CD8-positive, alpha-beta memory T cell (primary cell): Measurements from ENCODE around the gene SYTL3. TPM values are rescaled to one million over a fixed set of nuclear protein-coding genes. Genes with fewer than 3 reads are reported as not detected.

Source experiments
- CTCF ChIA-PET: fragments of 350-600 bp; sonication (Branson Sonifier 250); formaldehyde crosslinking; loops from one replicate; lab custom pipeline; 2021; ENCODE audit warnings: antibody characterized with exemption; lab: Charles Lee
- POLR2A ChIA-PET: fragments of 350-600 bp; sonication (Branson Sonifier 250); formaldehyde crosslinking; loops from one replicate; lab custom pipeline; 2021; ENCODE audit warnings: antibody characterized with exemption; lab: Charles Lee
- DNase-seq, 5 donors: peaks; one replicate each; pipeline versions ENCODE4 v3.0.0 to v3.0.0-alpha.2; 2020 to 2022; ENCODE audit warnings: mixed read lengths in 1 of 5
- H3K27ac ChIP-seq: one replicate; pipeline ENCODE4 v1.7.0; 2013; ENCODE audit warnings: low read depth, mild to moderate bottlenecking, low read length, moderate library complexity
- H3K27me3 ChIP-seq: 2 replicates; pipeline ENCODE4 v1.7.0; 2013; ENCODE audit warnings: low read length, mild to moderate bottlenecking; ENCODE audit not compliant: insufficient read depth, poor library complexity, severe bottlenecking
- H3K36me3 ChIP-seq: 2 replicates; pipeline ENCODE4 v1.7.0; 2013; ENCODE audit warnings: mild to moderate bottlenecking, low read length, moderate library complexity; ENCODE audit not compliant: insufficient read depth
- H3K4me1 ChIP-seq: 2 replicates; pipeline ENCODE4 v1.7.0; 2013; ENCODE audit warnings: mild to moderate bottlenecking, low read length, moderate library complexity; ENCODE audit not compliant: insufficient read depth
- H3K4me3 ChIP-seq: 2 replicates; pipeline ENCODE4 v1.7.0; 2013; ENCODE audit warnings: mild to moderate bottlenecking, low read length
- H3K9me3 ChIP-seq: 2 replicates; pipeline ENCODE4 v1.7.0; 2013; ENCODE audit warnings: mild to moderate bottlenecking, low read length
- H3K27ac Mint-ChIP-seq, 8 donors: one replicate each; pipeline ENCODE4 v1.8.0; 2020 to 2021; ENCODE audit warnings: mixed read lengths in 8 of 8, mild to moderate bottlenecking in 6 of 8, inconsistent platforms in 3 of 8, moderate library complexity in 3 of 8
- H3K27me3 Mint-ChIP-seq, 2 donors: one replicate each; pipeline ENCODE4 v1.8.0; 2020 to 2021; ENCODE audit warnings: mixed read lengths in 2 of 2, mild to moderate bottlenecking in 1 of 2, moderate library complexity in 1 of 2
- H3K36me3 Mint-ChIP-seq, 3 donors: one replicate each; pipeline ENCODE4 v1.8.0; 2020 to 2021; ENCODE audit warnings: mixed read lengths in 3 of 3, inconsistent platforms in 1 of 3, mild to moderate bottlenecking in 1 of 3
- H3K4me1 Mint-ChIP-seq, 3 donors: one replicate each; pipeline ENCODE4 v1.8.0; 2020 to 2021; ENCODE audit warnings: mixed read lengths in 3 of 3, inconsistent platforms in 1 of 3, mild to moderate bottlenecking in 1 of 3
- H3K4me3 Mint-ChIP-seq, 7 donors: one replicate each; pipeline ENCODE4 v1.8.0; 2020 to 2021; ENCODE audit warnings: mixed read lengths in 7 of 7, mild to moderate bottlenecking in 6 of 7, moderate library complexity in 4 of 7, inconsistent platforms in 2 of 7
- H3K9me3 Mint-ChIP-seq, 5 donors: one replicate each; pipeline ENCODE4 v1.8.0; 2020 to 2022; ENCODE audit warnings: mixed read lengths in 5 of 5, mild to moderate bottlenecking in 3 of 5, moderate library complexity in 2 of 5, inconsistent platforms in 1 of 5
- polyA plus RNA-seq: library from polyadenylated mRNA; unstranded; fragments of 300-500 nt; fragmentation: Illumina TruSeq; gene quantifications from one replicate; pipeline ENCODE4 v1.2.3, GENCODE V29; 2021
- total RNA-seq, 2 experiments: library from RNA; stranded (reverse); gene quantifications; one replicate each; pipeline ENCODE4 v1.2.3, GENCODE V29; 2021

SYTL3 gene
- total and polyA plus RNA-seq, 3 experiments from 2014 or later = 19.5 to 102 (median 96.6) TPM

GRCh38 chr6:158783851-158784250 is 134.0 kb downstream of the SYTL3 start:
- POLR2A ChIA-PET = no interaction called here
- Mint-ChIP-seq H3K27ac (peak overlapping the region in 7 of 8 donors; percentile 39 to 75 (median 50)), H3K36me3 (peaks cover 12 to 91% (median 38%) of the 10 kb centered on the region in 3 donors), H3K4me1 (peaks cover 29 to 70% (median 50%) of the 10 kb centered on the region in 3 donors), H3K4me3 (no peak overlapping the region), H3K9me3 (no peaks in the 10 kb centered on the region), H3K27me3 (peaks cover 0 to 2% of the 10 kb centered on the region in 2 donors)
- no peak overlapping the region for H3K4me3 ChIP-seq
- peaks cover 10% of the 10 kb centered on the region for H3K4me1 ChIP-seq
- H3K9me3 ChIP-seq = no peaks in the 10 kb centered on the region
- CTCF ChIA-PET = interaction anchor here (1.0 to 1.4 kb wide), 2 partner anchors 12 to 225 kb away, joined by 3 read pairs; no protein-coding TSS in a partner anchor
- no peaks in the 10 kb centered on the region for H3K27me3 ChIP-seq
- H3K27ac ChIP-seq = no peak overlapping the region
- no peak for DNase-seq
- peaks cover 73% of the 10 kb centered on the region for H3K36me3 ChIP-seq

GRCh38 chr6:158784505-158784904 is 134.7 kb downstream of the SYTL3 start:
- Mint-ChIP-seq H3K36me3 (peaks cover 7 to 92% (median 34%) of the 10 kb centered on the region in 3 donors), H3K4me1 (peaks cover 31 to 71% (median 52%) of the 10 kb centered on the region in 3 donors), H3K9me3 (no peaks in the 10 kb centered on the region), H3K4me3 (no peak overlapping the region), H3K27me3 (peaks cover 0 to 4% of the 10 kb centered on the region in 2 donors), H3K27ac (peak overlapping the region in 5 of 8 donors; percentile 38 to 86 (median 60))
- no peak overlapping the region for H3K4me3 ChIP-seq
- H3K9me3 ChIP-seq = no peaks in the 10 kb centered on the region
- ChIA-PET POLR2A (interaction anchor here (0.6 kb wide), 1 partner anchor 9 kb away, joined by 6 read pairs; no protein-coding TSS in a partner anchor), CTCF (interaction anchor here (0.9 to 1.7 kb wide), 4 partner anchors 11 to 225 kb away, joined by 3 to 6 read pairs (median 3); no protein-coding TSS in a partner anchor)
- no peaks in the 10 kb centered on the region for H3K27me3 ChIP-seq
- H3K36me3 ChIP-seq = peaks cover 76% of the 10 kb centered on the region
- no peak for DNase-seq
- H3K27ac ChIP-seq = no peak overlapping the region
- H3K4me1 ChIP-seq = peaks cover 16% of the 10 kb centered on the region

- ChIA-PET CTCF (interaction anchor here (0.9 to 1.7 kb wide), 3 partner anchors 10 to 20 kb away, joined by 3 to 6 read pairs (median 3); no protein-coding TSS in a partner anchor), POLR2A (no interaction called here)
- peaks cover 7 to 96% (median 34%) of the 10 kb centered on the region in 3 donors for H3K36me3 Mint-ChIP-seq
- H3K9me3 ChIP-seq = no peaks in the 10 kb centered on the region
- peak overlapping the region in 4 of 8 donors; percentile 37 to 86 (median 49) for H3K27ac Mint-ChIP-seq
- no peak overlapping the region for H3K4me3 Mint-ChIP-seq
- peaks cover 36 to 76% (median 57%) of the 10 kb centered on the region in 3 donors for H3K4me1 Mint-ChIP-seq
- peak in 1 of 5 donors; percentile 38 for DNase-seq
- peaks cover 0 to 4% of the 10 kb centered on the region in 2 donors for H3K27me3 Mint-ChIP-seq
- H3K27me3 ChIP-seq = no peaks in the 10 kb centered on the region
- no peak overlapping the region for H3K27ac ChIP-seq
- peaks cover 76% of the 10 kb centered on the region for H3K36me3 ChIP-seq
- H3K4me3 ChIP-seq = no peak overlapping the region
- no peaks in the 10 kb centered on the region for H3K9me3 Mint-ChIP-seq
- peaks cover 21% of the 10 kb centered on the region for H3K4me1 ChIP-seq
These were observed 135.2 kb downstream of the SYTL3 start for GRCh38 chr6:158785036-158785435.

- Mint-ChIP-seq H3K27ac (peak overlapping the region in 7 of 8 donors; percentile 8 to 72 (median 66)), H3K9me3 (no peaks in the 10 kb centered on the region)
These were observed 136.9 kb downstream of the SYTL3 start for GRCh38 chr6:158786645-158787304.

GRCh38 chr6:158787395-158787794 is 137.5 kb downstream of the SYTL3 start:
- Histone ChIP-seq H3K27me3 (no peaks in the 10 kb centered on the region), H3K9me3 (no peaks in the 10 kb centered on the region), H3K4me1 (peaks cover 36% of the 10 kb centered on the region), H3K4me3 (no peak overlapping the region), H3K36me3 (peaks cover 54% of the 10 kb centered on the region), H3K27ac (no peak overlapping the region)
- Mint-ChIP-seq H3K36me3 (peaks cover 0 to 87% (median 30%) of the 10 kb centered on the region in 3 donors), H3K27ac (peak overlapping the region in 7 of 8 donors; percentile 38 to 78 (median 69)), H3K27me3 (peaks cover 0 to 4% of the 10 kb centered on the region in 2 donors), H3K9me3 (no peaks in the 10 kb centered on the region), H3K4me3 (no peak overlapping the region), H3K4me1 (peaks cover 44 to 81% (median 62%) of the 10 kb centered on the region in 3 donors)
- DNase-seq = no peak
- ChIA-PET POLR2A (no interaction called here), CTCF (no interaction called here)

More at GRCh38 chr6:158786645-158787304, 136.9 kb downstream of the SYTL3 start:
- peaks cover 41 to 78% (median 60%) of the 10 kb centered on the region in 3 donors for H3K4me1 Mint-ChIP-seq
- H3K36me3 ChIP-seq = peaks cover 61% of the 10 kb centered on the region
- peaks cover 0 to 91% (median 33%) of the 10 kb centered on the region in 3 donors for H3K36me3 Mint-ChIP-seq
- DNase-seq = no peak
- POLR2A ChIA-PET = interaction anchor here (0.7 kb wide), 1 partner anchor 38 kb away, joined by 5 read pairs; no protein-coding TSS in a partner anchor
- no peak overlapping the region for H3K4me3 Mint-ChIP-seq
- no peak overlapping the region for H3K4me3 ChIP-seq
- no peaks in the 10 kb centered on the region for H3K27me3 ChIP-seq
- H3K27ac ChIP-seq = no peak overlapping the region
- peaks cover 36% of the 10 kb centered on the region for H3K4me1 ChIP-seq
- H3K9me3 ChIP-seq = no peaks in the 10 kb centered on the region
- peaks cover 0 to 4% of the 10 kb centered on the region in 2 donors for H3K27me3 Mint-ChIP-seq
- CTCF ChIA-PET = interaction anchor here (1.4 kb wide), 1 partner anchor 12 kb away, joined by 3 read pairs; no protein-coding TSS in a partner anchor

- Histone ChIP-seq H3K9me3 (no peaks in the 10 kb centered on the region), H3K36me3 (peaks cover 37% of the 10 kb centered on the region), H3K27me3 (no peaks in the 10 kb centered on the region), H3K4me1 (peaks cover 40% of the 10 kb centered on the region), H3K27ac (peak overlapping the region; percentile 32), H3K4me3 (peak overlapping the region; percentile 6)
- Mint-ChIP-seq H3K4me1 (peaks cover 56 to 86% (median 74%) of the 10 kb centered on the region in 3 donors), H3K36me3 (peaks cover 0 to 76% (median 19%) of the 10 kb centered on the region in 3 donors), H3K9me3 (no peaks in the 10 kb centered on the region), H3K27me3 (peaks cover 0 to 2% of the 10 kb centered on the region in 2 donors), H3K4me3 (peak overlapping the region; percentile 37 to 82 (median 65)), H3K27ac (peak overlapping the region; percentile 74 to 98 (median 95))
- ChIA-PET POLR2A (interaction anchor here (0.5 to 2.0 kb wide), 13 partner anchors 9 to 171 kb away, joined by 3 to 13 read pairs (median 5); partner anchors contain the start of gene EZR), CTCF (interaction anchor here (0.7 to 7.8 kb wide), 15 partner anchors 8 to 320 kb away, joined by 3 to 41 read pairs (median 4); no protein-coding TSS in a partner anchor)
- DNase-seq = peak; percentile 46 to 83 (median 73)
These were observed 139.5 kb downstream of the SYTL3 start for GRCh38 chr6:158789115-158789917.

GRCh38 chr6:158791274-158791855 is 141.5 kb downstream of the SYTL3 start:
- H3K27me3 ChIP-seq = no peaks in the 10 kb centered on the region
- Mint-ChIP-seq H3K27ac (peak overlapping the region; percentile 70 to 98 (median 94)), H3K27me3 (peaks cover 0 to 2% of the 10 kb centered on the region in 2 donors), H3K4me3 (peak overlapping the region in 3 of 7 donors; percentile 26 to 50 (median 49)), H3K4me1 (peaks cover 69 to 92% (median 87%) of the 10 kb centered on the region in 3 donors), H3K9me3 (no peaks in the 10 kb centered on the region), H3K36me3 (peaks cover 0 to 73% (median 14%) of the 10 kb centered on the region in 3 donors)
- no peak overlapping the region for H3K4me3 ChIP-seq
- ChIA-PET POLR2A (no interaction called here), CTCF (interaction anchor here (1.9 to 7.8 kb wide), 3 partner anchors 21 to 180 kb away, joined by 6 to 41 read pairs (median 22); no protein-coding TSS in a partner anchor)
- peaks cover 22% of the 10 kb centered on the region for H3K36me3 ChIP-seq
- no peak for DNase-seq
- H3K4me1 ChIP-seq = peaks cover 54% of the 10 kb centered on the region
- no peaks in the 10 kb centered on the region for H3K9me3 ChIP-seq
- no peak overlapping the region for H3K27ac ChIP-seq
